ENCODE results near the gene GSN. TPM values are rescaled to one million over a fixed set of nuclear protein-coding genes. Genes with fewer than 3 reads are reported as not detected.

Gene GSN
- total and polyA plus RNA-seq, 9 donors: 269 to 422 (median 313) TPM

DNA sequence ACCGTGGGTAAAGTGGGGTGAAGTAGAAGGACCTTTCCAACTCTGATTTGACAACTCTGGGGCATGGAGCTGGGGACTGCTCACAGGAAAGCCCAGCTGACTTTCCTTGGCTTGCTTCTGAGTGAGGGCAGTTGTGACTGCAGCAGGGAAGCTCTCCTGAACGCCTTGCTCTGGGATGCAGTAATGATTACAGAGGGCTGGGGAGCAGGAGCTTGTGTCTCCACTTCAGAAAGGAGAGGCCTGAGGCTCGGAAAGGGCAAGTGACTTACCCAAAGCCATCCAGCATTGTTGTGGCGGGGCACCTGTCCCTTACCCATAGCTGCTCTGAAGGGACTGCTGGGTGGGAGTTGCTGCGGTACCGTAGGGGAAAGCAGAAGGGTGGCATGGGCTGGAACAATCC lies 41.2 kb downstream of the GSN start:
- Histone ChIP-seq H3K9me3 (replicated peaks; ENCODE audit: control insufficient read depth, low read depth, low read length) (no peaks in the 10 kb centered on the region), H3K27ac (ENCODE audit: low read length) (no peak overlapping the region), H3K4me1 (ENCODE audit: control insufficient read depth, insufficient read depth, low read length) (peaks cover 11% of the 10 kb centered on the region), H3K4me3 (ENCODE audit: low read length) (no peak overlapping the region), H3K27me3 (ENCODE audit: control insufficient read depth, insufficient read depth, low read length) (no peaks in the 10 kb centered on the region), H3K36me3 (ENCODE audit: control insufficient read depth, insufficient read depth, low read length) (peaks cover 86% of the 10 kb centered on the region)
- DNase-seq: no peak
- WGBS (ENCODE audit: insufficient coverage): 86% methylated on average over 6 of the region's 6 CpGs

DNA sequence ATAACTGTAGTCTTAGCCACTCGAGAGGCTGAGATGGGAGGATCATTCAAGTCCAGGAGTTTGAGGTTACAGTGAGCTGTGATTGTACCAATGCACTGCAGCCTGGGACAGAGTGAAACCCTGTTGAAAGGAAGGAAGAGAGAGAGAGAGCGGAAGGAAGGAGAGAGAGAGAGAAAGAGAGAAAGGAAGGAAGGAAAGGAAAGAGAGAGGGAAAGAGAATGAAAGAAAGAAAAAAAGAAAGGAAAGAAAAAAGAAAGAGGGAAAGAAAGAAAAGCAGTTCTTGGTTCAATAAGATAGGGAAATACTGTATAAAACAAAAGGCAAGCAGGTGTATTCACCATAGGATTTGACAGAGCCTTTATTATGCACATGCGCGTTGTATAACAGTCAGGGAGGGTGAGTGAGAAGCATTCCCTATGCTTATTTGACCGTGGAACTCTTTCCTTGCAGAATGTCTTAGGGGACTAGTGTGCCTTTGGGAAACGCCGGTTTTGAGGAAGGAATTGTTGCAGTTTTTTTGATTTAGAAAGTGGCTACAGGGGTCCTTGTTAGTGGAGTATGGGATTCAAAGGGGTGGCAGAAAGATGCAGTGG lies 42.0 kb downstream of the GSN start:
- H3K4me3 ChIP-seq (ENCODE audit: low read length): no peak overlapping the region
- DNase-seq: no peak
- WGBS (ENCODE audit: insufficient coverage): 89% methylated on average over 7 of the region's 7 CpGs
- H3K27ac ChIP-seq (ENCODE audit: low read length): no peak overlapping the region
- no peaks in the 10 kb centered on the region for H3K9me3 ChIP-seq (replicated peaks; ENCODE audit: control insufficient read depth, low read depth, low read length)
- H3K27me3 ChIP-seq (ENCODE audit: control insufficient read depth, insufficient read depth, low read length): no peaks in the 10 kb centered on the region
- peaks cover 9% of the 10 kb centered on the region for H3K4me1 ChIP-seq (ENCODE audit: control insufficient read depth, insufficient read depth, low read length)
- H3K36me3 ChIP-seq (ENCODE audit: control insufficient read depth, insufficient read depth, low read length): peaks cover 82% of the 10 kb centered on the region

DNA sequence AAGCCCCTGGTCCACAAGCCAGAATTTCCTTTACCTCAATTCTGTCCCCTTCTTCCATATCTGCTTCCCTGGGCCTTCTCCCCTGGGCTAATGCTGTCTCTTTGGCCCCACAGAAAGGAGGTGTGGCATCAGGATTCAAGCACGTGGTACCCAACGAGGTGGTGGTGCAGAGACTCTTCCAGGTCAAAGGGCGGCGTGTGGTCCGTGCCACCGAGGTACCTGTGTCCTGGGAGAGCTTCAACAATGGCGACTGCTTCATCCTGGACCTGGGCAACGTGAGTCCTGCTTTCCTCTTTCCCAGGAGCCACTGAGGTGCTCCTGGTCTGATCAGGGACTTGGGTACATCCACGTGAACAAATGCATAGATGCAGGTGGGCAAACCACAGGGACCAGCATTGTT lies 42.6 kb downstream of the GSN start:
- Histone ChIP-seq H3K4me1 (ENCODE audit: control insufficient read depth, insufficient read depth, low read length) (peaks cover 5% of the 10 kb centered on the region), H3K27me3 (ENCODE audit: control insufficient read depth, insufficient read depth, low read length) (no peaks in the 10 kb centered on the region), H3K4me3 (ENCODE audit: low read length) (no peak overlapping the region), H3K9me3 (replicated peaks; ENCODE audit: control insufficient read depth, low read depth, low read length) (no peaks in the 10 kb centered on the region), H3K27ac (ENCODE audit: low read length) (no peak overlapping the region), H3K36me3 (ENCODE audit: control insufficient read depth, insufficient read depth, low read length) (peaks cover 81% of the 10 kb centered on the region)
- WGBS (ENCODE audit: insufficient coverage): 89% methylated on average over 9 of the region's 9 CpGs
- DNase-seq: no peak

- WGBS (ENCODE audit: insufficient coverage): 88% methylated on average over 15 of the region's 17 CpGs
- no peak overlapping the region for H3K27ac ChIP-seq (ENCODE audit: low read length)
- H3K4me3 ChIP-seq (ENCODE audit: low read length): no peak overlapping the region
- H3K4me1 ChIP-seq (ENCODE audit: control insufficient read depth, insufficient read depth, low read length): peaks cover 3% of the 10 kb centered on the region
- H3K36me3 ChIP-seq (ENCODE audit: control insufficient read depth, insufficient read depth, low read length): peaks cover 82% of the 10 kb centered on the region
- H3K27me3 ChIP-seq (ENCODE audit: control insufficient read depth, insufficient read depth, low read length): no peaks in the 10 kb centered on the region
- DNase-seq: no peak
- H3K9me3 ChIP-seq (replicated peaks; ENCODE audit: control insufficient read depth, low read depth, low read length): no peaks in the 10 kb centered on the region
Measured at GRCh38 chr9:121312169-121312568, 44.2 kb downstream of the GSN start.

DNA sequence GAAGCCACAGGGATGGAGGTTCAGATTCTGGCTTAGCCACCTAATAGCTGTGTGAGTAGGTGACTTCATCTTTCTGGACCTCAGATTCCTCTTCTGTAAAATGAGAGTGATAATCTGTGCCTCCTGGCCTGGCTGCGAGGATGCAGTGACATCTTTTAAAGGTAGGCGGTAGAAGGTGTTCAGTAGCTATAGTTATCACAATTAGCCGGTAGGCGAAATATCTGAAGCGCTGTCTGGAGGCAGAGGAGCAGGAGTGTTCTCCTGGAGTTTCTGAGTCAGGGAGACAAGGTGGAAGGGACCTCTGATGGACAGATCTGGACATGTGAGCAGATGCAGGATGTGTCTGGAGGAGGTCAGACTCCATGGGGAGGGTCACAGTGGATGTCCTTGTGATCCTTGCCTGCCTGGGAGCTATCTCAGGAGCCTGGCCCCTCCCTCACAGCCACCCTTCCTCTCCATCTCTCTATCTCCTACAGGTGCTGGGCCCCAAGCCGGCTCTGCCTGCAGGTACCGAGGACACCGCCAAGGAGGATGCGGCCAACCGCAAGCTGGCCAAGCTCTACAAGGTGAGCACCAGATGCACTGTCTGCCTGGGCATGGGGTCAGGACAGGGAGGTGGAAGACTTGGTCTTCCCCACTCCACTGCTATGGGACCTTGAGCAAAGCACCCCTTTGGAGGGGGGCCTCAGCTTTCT lies 45.6 kb downstream of the GSN start:
- Histone ChIP-seq H3K4me1 (ENCODE audit: control insufficient read depth, insufficient read depth, low read length) (peaks cover 11% of the 10 kb centered on the region), H3K27me3 (ENCODE audit: control insufficient read depth, insufficient read depth, low read length) (no peaks in the 10 kb centered on the region), H3K9me3 (replicated peaks; ENCODE audit: control insufficient read depth, low read depth, low read length) (no peaks in the 10 kb centered on the region), H3K36me3 (ENCODE audit: control insufficient read depth, insufficient read depth, low read length) (peaks cover 83% of the 10 kb centered on the region), H3K4me3 (ENCODE audit: low read length) (no peak overlapping the region), H3K27ac (ENCODE audit: low read length) (no peak overlapping the region)
- WGBS (ENCODE audit: insufficient coverage): 99% methylated on average over 6 of the region's 10 CpGs
- DNase-seq: no peak

DNA sequence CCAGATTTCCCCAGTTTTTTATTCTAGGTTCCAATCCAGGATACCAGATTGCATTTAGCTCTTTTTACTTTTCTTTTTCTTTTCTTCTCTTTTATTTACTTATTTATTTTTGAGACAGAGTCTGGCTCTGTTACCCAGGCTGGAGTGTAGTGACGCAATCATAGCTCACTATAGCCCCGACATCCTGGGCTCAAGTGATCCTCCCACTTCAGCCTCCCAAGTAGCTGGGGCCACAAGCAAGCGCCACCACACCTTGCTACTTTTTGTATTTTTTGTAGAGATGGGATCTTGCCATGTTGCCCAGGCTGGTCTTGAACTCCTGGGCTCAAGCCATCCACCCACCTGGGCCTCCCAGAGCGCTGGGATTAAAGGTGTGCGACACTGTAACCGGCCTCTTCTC lies 48.4 kb downstream of the GSN start:
- Histone ChIP-seq H3K27ac (ENCODE audit: low read length) (no peak overlapping the region), H3K9me3 (replicated peaks; ENCODE audit: control insufficient read depth, low read depth, low read length) (no peaks in the 10 kb centered on the region), H3K4me1 (ENCODE audit: control insufficient read depth, insufficient read depth, low read length) (peaks cover 11% of the 10 kb centered on the region), H3K4me3 (ENCODE audit: low read length) (no peak overlapping the region), H3K27me3 (ENCODE audit: control insufficient read depth, insufficient read depth, low read length) (no peaks in the 10 kb centered on the region), H3K36me3 (ENCODE audit: control insufficient read depth, insufficient read depth, low read length) (peaks cover 78% of the 10 kb centered on the region)
- 80% methylated on average over 1 of the region's 6 CpGs for WGBS (ENCODE audit: insufficient coverage)
- no peak for DNase-seq

- Histone ChIP-seq H3K9me3 (replicated peaks; ENCODE audit: control insufficient read depth, low read depth, low read length) (no peaks in the 10 kb centered on the region), H3K27me3 (ENCODE audit: control insufficient read depth, insufficient read depth, low read length) (no peaks in the 10 kb centered on the region), H3K36me3 (ENCODE audit: control insufficient read depth, insufficient read depth, low read length) (peaks cover 75% of the 10 kb centered on the region), H3K27ac (ENCODE audit: low read length) (no peak overlapping the region), H3K4me3 (ENCODE audit: low read length) (no peak overlapping the region), H3K4me1 (ENCODE audit: control insufficient read depth, insufficient read depth, low read length) (peaks cover 11% of the 10 kb centered on the region)
- 89% methylated on average over 8 of the region's 11 CpGs for WGBS (ENCODE audit: insufficient coverage)
- DNase-seq: no peak
Measured at GRCh38 chr9:121316852-121317373, 49.0 kb downstream of the GSN start.

- Histone ChIP-seq H3K27ac (ENCODE audit: low read length) (no peak overlapping the region), H3K4me1 (ENCODE audit: control insufficient read depth, insufficient read depth, low read length) (peaks cover 11% of the 10 kb centered on the region)
- WGBS (ENCODE audit: insufficient coverage): 80% methylated on average over 1 of the region's 6 CpGs
Measured at GRCh38 chr9:121317737-121318630, 50.0 kb downstream of the GSN start.

DNA sequence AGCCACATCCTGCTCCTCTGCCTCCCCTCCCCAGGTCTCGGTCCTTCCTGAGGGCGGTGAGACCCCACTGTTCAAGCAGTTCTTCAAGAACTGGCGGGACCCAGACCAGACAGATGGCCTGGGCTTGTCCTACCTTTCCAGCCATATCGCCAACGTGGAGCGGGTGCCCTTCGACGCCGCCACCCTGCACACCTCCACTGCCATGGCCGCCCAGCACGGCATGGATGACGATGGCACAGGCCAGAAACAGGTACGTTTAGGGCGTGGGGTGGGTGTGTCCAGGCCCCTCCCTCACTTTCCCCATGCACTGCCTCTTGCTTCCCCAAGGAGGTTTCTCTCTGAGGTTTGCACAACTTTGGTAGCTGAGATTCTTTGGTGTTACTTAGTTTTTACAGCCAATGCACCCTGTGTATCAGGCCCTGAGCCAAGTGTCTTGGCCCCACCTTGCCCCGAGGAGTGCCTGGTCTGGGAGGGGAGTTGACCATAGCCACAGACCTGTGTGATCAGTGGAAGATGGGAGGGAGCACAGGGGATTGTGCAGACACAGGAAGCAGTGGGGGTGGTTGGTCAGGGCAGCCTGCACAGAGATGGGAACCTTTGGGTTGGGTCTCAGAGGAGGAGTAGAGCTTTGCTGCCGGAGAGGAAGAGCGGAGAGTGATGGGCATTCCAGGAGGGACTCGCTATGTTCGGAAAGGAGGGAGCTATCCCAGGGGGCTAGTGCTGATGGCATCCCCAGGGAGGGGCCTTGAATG lies 50.8 kb downstream of the GSN start:
- Histone ChIP-seq H3K4me3 (ENCODE audit: low read length) (no peak overlapping the region), H3K27me3 (ENCODE audit: control insufficient read depth, insufficient read depth, low read length) (no peaks in the 10 kb centered on the region), H3K4me1 (ENCODE audit: control insufficient read depth, insufficient read depth, low read length) (peaks cover 11% of the 10 kb centered on the region), H3K27ac (ENCODE audit: low read length) (no peak overlapping the region), H3K9me3 (replicated peaks; ENCODE audit: control insufficient read depth, low read depth, low read length) (no peaks in the 10 kb centered on the region), H3K36me3 (ENCODE audit: control insufficient read depth, insufficient read depth, low read length) (peaks cover 69% of the 10 kb centered on the region)
- DNase-seq: no peak
- WGBS (ENCODE audit: insufficient coverage): 80% methylated on average over 12 of the region's 19 CpGs

More at GRCh38 chr9:121317737-121318630, 50.0 kb downstream of the GSN start:
- no peaks in the 10 kb centered on the region for H3K9me3 ChIP-seq (replicated peaks; ENCODE audit: control insufficient read depth, low read depth, low read length)
- H3K27me3 ChIP-seq (ENCODE audit: control insufficient read depth, insufficient read depth, low read length): no peaks in the 10 kb centered on the region
- peak; percentile 25 for DNase-seq
- peaks cover 74% of the 10 kb centered on the region for H3K36me3 ChIP-seq (ENCODE audit: control insufficient read depth, insufficient read depth, low read length)
- H3K4me3 ChIP-seq (ENCODE audit: low read length): no peak overlapping the region
